Stimulated activated CD4-positive, alpha-beta T cell treated with anti-CD3 and anti-CD28 coated beads, Interleukin-15, amount 100 ng/mL, for 24 hours (primary cell): ENCODE data around the gene LRRC74B.

ENCODE experiments used
- DNase-seq: peaks from one replicate; pipeline ENCODE4 v3.0.0-alpha.2; 2020

LRRC74B gene

GRCh38 chr22:21105294-21105693 is 59.5 kb downstream of the LRRC74B start:
- no peak for DNase-seq

GRCh38 chr22:21106000-21106399 is 60.3 kb downstream of the LRRC74B start:
- no peak for DNase-seq

- no peak for DNase-seq
Observed at GRCh38 chr22:21108379-21109115, 62.8 kb downstream of the LRRC74B start.
